ENCODE data around the gene C2orf81.

Gene C2orf81

GRCh38 chr2:74387346-74387745, 34.1 kb downstream of the C2orf81 start:
- H3K4me3 ChIP-seq (ENCODE audit: low read depth, low read length) = no peak overlapping the region
- in situ Hi-C loops (cut with HindIII; ENCODE audit: low sequenced_read_pairs) = no loop called here
- TF ChIP-seq CTCF (IDR thresholded peaks at IDR 0.05; ENCODE audit: low read depth, low read length) = no peak
- DNase-seq (ENCODE audit: low read depth, low spot score) = peak; percentile 22

GRCh38 chr2:74385396-74385795, 36.0 kb downstream of the C2orf81 start:
- in situ Hi-C loops (cut with HindIII; ENCODE audit: low sequenced_read_pairs) = no loop called here

GRCh38 chr2:74384051-74384450, 37.4 kb downstream of the C2orf81 start:
- no peak overlapping the region for H3K4me3 ChIP-seq (ENCODE audit: low read depth, low read length)
- in situ Hi-C loops (cut with HindIII; ENCODE audit: low sequenced_read_pairs) = no loop called here

More at GRCh38 chr2:74385396-74385795, 36.0 kb downstream of the C2orf81 start:
- H3K4me3 ChIP-seq (ENCODE audit: low read depth, low read length) = no peak overlapping the region
- DNase-seq (ENCODE audit: low read depth, low spot score) = no peak
- TF ChIP-seq CTCF (IDR thresholded peaks at IDR 0.05; ENCODE audit: low read depth, low read length) = no peak

GRCh38 chr2:74383254-74383653, 38.2 kb downstream of the C2orf81 start:
- H3K4me3 ChIP-seq (ENCODE audit: low read depth, low read length) = no peak overlapping the region
- peak; percentile 72 for DNase-seq (ENCODE audit: low read depth, low spot score)
- in situ Hi-C loops (cut with HindIII; ENCODE audit: low sequenced_read_pairs) = no loop called here
- no peak for TF ChIP-seq CTCF (IDR thresholded peaks at IDR 0.05; ENCODE audit: low read depth, low read length)

More at GRCh38 chr2:74384051-74384450, 37.4 kb downstream of the C2orf81 start:
- no peak for TF ChIP-seq CTCF (IDR thresholded peaks at IDR 0.05; ENCODE audit: low read depth, low read length)
- DNase-seq (ENCODE audit: low read depth, low spot score) = no peak

GRCh38 chr2:74381751-74382150, 39.7 kb downstream of the C2orf81 start:
- no peak for TF ChIP-seq CTCF (IDR thresholded peaks at IDR 0.05; ENCODE audit: low read depth, low read length)
- in situ Hi-C loops (cut with HindIII; ENCODE audit: low sequenced_read_pairs) = no loop called here
- DNase-seq (ENCODE audit: low read depth, low spot score) = no peak
- no peak overlapping the region for H3K4me3 ChIP-seq (ENCODE audit: low read depth, low read length)

GRCh38 chr2:74379851-74380789, 41.3 kb downstream of the C2orf81 start, which contains the start of gene DCTN1:
DCTN1 (minus strand) TSS chr2:74380311; CDS start chr2:74380037, 274 bp downstream.
- in situ Hi-C loops (cut with HindIII; ENCODE audit: low sequenced_read_pairs) = no loop called here
- TF ChIP-seq CTCF (IDR thresholded peaks at IDR 0.05; ENCODE audit: low read depth, low read length) = no peak
- peak within 1 kb of the TSS; percentile 43 for H3K4me3 ChIP-seq (ENCODE audit: low read depth, low read length)
- peak; percentile 64 for DNase-seq (ENCODE audit: low read depth, low spot score)
